ENCODE measurements around the gene ADRA2C.

DNA sequence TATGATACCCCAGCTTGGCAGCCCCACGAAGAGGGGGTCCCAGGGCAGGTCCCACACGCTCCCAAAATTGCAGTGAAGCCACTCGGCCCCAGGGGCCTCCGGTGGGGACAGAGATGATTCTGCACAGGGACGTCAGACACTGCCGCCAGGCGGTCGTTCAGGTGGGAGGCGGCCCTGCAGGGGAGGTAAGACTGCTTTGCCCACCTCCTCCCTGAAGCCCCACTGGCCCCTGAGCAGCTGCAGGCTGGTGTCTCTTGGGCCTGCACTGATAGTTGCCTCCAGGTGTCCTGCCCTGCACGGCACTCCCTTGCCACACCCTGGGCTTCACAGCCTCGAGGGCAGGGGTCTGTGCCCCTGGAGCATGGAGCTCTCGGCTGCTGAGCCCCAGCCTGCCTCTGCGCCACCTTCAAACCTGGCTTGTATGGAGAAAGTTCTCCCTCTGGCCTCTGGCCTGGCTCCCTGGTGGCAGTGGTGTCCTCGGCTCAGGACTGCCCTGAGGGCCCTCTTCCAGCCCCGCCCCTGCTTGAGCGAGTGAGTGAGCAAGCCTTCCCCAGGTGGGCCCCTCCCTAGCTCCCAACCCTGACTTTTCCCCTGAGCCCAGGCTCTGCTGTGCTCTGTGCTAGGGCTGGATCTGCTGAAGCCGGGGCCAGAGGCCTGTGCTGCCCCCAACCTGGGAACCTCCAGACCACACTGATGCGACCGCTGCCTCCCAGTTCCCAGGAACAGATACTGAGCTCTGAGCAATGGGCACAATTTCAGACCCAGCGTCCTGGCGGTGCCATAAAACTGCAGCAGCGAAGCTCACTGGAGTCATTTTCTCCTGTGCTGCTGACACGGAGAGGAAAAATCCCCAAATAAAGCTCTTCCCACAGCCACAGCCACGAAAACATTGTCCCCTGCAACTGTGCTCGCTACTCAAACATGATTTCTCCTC is 16.1 kb downstream of the ADRA2C start:
- TF ChIP-seq EP300 (IDR thresholded peaks at IDR 0.05; ENCODE audit: low read depth) (no peak), POLR2A (IDR thresholded peaks at IDR 0.05) (no peak)
- TF ChIP-seq, protein P1, sequence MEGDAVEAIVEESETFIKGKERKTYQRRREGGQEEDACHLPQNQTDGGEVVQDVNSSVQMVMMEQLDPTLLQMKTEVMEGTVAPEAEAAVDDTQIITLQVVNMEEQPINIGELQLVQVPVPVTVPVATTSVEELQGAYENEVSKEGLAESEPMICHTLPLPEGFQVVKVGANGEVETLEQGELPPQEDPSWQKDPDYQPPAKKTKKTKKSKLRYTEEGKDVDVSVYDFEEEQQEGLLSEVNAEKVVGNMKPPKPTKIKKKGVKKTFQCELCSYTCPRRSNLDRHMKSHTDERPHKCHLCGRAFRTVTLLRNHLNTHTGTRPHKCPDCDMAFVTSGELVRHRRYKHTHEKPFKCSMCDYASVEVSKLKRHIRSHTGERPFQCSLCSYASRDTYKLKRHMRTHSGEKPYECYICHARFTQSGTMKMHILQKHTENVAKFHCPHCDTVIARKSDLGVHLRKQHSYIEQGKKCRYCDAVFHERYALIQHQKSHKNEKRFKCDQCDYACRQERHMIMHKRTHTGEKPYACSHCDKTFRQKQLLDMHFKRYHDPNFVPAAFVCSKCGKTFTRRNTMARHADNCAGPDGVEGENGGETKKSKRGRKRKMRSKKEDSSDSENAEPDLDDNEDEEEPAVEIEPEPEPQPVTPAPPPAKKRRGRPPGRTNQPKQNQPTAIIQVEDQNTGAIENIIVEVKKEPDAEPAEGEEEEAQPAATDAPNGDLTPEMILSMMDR (IDR thresholded peaks at IDR 0.05) = no peak
